MM.1S (cell line): ENCODE results near the gene CATSPERB.

Experiments
- CTCF ChIP-seq: fragments of 300-600 bp; sonication (generic); IDR thresholded peaks from 2 replicates; pipeline ENCODE4 v1.5.1; 2016; ENCODE audit warnings: antibody characterized with exemption, low read length, mixed read lengths
- EZH2 ChIP-seq: fragments of 300-600 bp; sonication (generic); optimal IDR thresholded peaks from 2 replicates; pipeline ENCODE3; 2017; ENCODE audit warnings: low read depth, mild to moderate bottlenecking, antibody characterized with exemption, low read length, mixed read lengths
- EZH2phosphoT487 ChIP-seq: fragments of 300-600 bp; sonication (generic); IDR thresholded peaks from 2 replicates; pipeline ENCODE4 v1.6.1; 2018; ENCODE audit warnings: antibody characterized with exemption, low read length

DNA sequence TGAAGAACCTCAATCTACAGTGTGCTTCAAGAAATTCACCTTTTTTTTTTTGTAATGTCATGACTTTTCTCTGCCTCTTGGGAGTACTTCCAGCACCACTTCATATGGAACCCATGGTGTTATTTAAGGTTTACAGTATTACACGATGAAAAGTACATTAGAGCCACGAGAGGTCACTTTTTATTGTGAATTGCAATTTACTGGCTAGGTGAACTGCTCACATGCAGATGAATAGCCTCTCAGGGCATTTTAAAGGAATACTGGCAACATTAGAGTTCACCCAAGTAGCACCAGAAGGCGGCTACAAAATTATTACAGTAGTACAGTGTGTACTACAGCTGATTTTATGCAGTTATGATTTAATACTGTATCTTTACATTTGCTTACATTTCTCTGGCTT is 122.7 kb downstream of the CATSPERB start:
- no peak for TF ChIP-seq CTCF
- no peak for TF ChIP-seq EZH2phosphoT487
- TF ChIP-seq EZH2, result no peak
